GM12872 (cell line): ENCODE measurements around the gene IL1RN.

Source experiments
- TF ChIP-seq, protein P1 (sequence below): IDR thresholded peaks from 3 replicates; pipeline ENCODE4 v1.5.1; 2011; ENCODE audit warnings: low read depth, mild to moderate bottlenecking, low read length, moderate library complexity; ENCODE audit not compliant: insufficient read depth

Gene IL1RN

DNA sequence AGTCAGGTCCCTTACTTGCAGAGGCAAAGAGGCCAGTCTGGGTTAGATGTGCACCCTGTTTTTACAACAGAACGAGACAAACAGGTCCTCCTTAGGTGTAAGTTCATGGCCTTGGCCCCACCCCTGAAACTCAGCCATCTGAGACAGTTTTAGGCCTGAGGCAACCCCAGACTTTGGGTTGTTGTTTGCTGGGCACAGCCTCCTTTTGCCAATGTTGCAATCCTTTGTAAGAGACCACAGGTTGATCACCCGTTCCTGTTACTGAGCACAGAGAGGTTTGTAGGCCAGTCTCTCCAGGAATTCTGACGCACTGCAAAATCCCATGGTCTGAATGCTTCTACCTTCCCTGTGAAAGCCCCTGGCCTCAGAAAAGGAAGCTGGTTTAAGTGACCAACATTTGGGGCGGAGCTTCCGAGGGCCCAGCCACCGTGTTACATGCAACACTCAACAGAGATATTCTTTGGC is 15.5 kb upstream of the IL1RN start:
- TF ChIP-seq, protein P1, sequence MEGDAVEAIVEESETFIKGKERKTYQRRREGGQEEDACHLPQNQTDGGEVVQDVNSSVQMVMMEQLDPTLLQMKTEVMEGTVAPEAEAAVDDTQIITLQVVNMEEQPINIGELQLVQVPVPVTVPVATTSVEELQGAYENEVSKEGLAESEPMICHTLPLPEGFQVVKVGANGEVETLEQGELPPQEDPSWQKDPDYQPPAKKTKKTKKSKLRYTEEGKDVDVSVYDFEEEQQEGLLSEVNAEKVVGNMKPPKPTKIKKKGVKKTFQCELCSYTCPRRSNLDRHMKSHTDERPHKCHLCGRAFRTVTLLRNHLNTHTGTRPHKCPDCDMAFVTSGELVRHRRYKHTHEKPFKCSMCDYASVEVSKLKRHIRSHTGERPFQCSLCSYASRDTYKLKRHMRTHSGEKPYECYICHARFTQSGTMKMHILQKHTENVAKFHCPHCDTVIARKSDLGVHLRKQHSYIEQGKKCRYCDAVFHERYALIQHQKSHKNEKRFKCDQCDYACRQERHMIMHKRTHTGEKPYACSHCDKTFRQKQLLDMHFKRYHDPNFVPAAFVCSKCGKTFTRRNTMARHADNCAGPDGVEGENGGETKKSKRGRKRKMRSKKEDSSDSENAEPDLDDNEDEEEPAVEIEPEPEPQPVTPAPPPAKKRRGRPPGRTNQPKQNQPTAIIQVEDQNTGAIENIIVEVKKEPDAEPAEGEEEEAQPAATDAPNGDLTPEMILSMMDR = no peak

DNA sequence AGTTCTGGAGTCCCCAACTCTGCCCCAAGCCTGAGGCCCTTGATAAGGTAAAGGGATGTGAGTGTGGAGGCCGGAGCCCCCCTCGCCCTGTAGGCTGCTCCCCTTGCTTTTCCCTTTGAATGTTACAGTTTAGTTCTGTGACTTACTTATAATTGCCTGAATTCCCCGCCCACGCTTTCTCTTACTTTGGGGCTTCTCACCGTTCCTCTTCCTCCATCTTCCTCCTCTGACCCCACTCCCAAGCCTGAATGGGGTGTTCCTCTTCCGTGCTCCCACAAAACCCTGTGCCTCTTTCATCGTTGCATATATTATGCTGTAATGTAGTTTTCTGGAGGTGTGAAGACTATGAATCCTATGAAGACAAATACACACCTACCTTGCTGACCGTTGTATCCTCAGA is 15.0 kb upstream of the IL1RN start:
- TF ChIP-seq, protein P1 = no peak

DNA sequence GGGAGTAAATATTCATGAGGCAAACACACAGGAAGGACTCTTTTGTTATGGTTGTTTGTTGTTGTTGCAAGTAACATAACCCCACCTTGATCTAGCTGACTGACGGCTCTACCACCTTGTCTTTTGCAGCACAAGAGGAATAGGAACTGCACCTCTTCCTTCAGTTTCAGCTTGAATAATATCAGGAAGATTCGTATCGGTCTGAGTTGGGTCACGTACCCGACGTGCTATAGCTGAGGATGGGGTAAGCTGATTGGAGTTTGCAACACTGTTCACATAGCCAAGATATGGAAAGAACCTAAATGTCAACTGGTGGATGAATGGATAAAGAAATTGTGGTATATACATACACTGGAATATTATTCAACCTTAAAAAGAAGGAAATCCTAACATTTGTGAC is 14.5 kb upstream of the IL1RN start:
- TF ChIP-seq, protein P1 = no peak

DNA sequence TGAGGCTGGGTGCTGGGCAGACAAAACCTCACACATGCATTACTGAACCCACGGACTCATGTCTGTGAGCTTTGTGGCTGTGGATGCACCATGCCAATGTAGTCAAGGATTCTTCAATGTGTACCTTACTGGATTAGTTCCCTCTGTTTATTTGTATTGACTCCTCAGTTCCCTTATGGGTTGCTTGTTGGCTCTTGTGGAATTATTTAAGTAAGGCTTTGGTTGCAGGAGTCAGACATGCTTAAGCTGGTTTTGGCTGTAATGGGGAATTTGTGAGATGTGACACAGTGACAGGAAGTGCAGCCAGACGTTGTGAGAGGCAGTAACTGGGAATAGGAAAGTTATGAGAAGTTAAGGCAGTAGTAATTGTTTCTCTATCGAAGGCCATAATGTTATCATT is 13.6 kb upstream of the IL1RN start:
- TF ChIP-seq, protein P1 = no peak

DNA sequence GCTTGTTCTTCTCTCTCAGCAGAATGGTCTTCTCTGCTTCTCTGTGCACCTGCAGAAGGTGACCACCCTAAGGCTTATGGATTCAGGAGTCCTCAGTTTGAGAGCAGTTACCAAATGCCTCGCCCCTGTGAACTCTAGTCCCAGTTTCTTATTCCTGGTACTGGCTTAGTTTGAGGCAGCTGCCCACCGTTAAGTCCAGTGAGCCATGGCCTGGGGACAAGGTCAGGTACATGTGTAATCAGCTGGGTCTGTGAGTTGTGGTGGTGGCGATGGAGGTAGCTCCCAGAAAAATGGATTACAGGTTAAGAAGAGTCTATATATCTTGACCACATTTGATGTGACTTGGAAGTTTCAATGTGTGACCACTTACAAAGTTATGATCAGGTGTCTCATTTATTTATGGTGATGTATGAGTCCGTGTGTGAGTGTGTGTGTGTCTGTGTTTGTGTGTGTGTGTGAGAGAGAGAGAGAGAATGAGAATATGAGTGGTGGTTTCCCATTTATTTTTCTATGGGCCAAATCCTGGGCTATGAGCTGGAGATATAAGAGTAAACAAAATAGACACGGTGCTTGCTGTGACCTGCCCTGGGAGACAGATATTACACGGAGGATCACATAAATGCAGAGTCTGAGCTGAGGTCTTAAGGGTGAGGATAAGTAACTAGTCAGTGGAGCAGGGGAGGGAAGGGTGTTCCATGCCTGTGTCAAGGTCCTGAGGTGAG is 13.0 kb upstream of the IL1RN start:
- TF ChIP-seq, protein P1 = no peak

DNA sequence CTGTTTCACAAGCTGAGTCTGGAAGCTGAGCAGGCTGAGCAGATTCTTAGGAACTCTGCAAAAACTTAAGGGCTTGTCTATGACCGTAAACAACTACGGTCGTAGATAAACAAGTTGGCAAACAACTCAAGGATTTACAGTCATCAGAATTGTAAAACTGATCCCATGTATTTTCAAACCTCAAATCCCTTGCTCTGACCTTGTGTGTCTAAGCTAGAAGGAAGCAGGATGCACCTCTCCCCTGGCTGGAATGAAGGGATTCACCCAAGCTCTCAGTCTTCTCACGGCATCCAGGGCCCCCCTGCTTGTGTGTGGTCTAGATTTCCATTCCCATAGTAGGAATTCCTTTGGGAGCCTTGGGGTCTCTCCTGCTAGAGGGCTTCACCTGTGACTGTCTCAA is 12.4 kb upstream of the IL1RN start:
- TF ChIP-seq, protein P1 = no peak

DNA sequence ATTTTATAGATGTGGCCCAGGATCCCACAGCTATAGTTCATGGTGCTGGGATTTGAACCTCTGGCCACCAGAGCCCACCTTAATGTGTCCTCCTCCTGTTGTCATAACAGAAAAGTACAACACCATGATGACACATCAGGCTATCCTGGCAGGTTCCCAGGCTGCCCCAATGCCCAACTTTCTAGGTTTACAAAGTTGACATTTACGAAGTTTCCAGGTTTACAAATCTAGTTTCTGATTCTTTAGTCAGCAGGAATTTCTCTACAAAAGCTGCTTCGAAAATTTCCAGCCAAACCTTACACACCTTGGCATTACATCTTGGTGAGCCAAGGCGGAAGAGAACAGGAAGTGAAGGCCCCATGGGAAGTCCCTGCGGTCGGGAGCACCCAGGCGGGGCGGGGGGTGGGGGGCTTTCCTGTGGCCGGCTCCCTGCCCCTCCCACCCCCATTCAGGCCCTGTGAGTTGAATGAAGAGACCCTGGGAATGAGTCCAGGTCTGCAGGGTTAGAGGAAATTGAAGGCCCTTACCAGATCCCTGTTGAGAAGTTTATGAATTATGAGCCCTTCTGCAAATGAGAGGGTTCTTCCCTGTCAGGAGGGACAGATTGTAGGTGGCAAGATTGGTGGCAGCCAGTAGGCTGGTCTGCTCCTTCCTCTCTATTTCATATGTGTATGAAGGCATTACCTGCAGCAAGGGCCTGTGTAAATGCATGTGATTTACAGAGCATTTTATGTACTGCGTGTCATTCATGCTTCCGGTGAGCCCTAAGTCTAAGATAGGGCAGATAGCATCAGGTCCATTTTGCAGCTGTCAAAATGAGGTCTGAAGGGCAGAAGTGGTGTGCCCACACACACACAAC is 11.1 kb upstream of the IL1RN start:
- TF ChIP-seq, protein P1 = no peak
